Pancreas (tissue), 10 donors: ENCODE results near the gene CDH11. TPM values are rescaled to one million over a fixed set of nuclear protein-coding genes. Genes with fewer than 3 reads are reported as not detected.

Experiments used
- ATAC-seq, 4 donors: fragments of 200-7000 bp; cut with Tn5 transposase; one replicate each; pipeline versions ENCODE4 v1.8.0 to v1.9.1; 2020; ENCODE audit warnings: mild to moderate bottlenecking in 4 of 4, moderate library complexity in 4 of 4
- DNase-seq, 6 donors: peaks; one replicate each; pipeline ENCODE4 v3.0.0-alpha.2; 2020
- FAIRE-seq: peaks from 2 replicates; lab custom pipeline; 2012; peaks lifted over from hg19 to GRCh38; lab: Jason Lieb, UNC
- H3K27ac ChIP-seq, 4 donors: fragments of 200-600 bp; sonication (generic); 1 replicate in 3 of 4; 2 replicates in 1 of 4; pipeline versions ENCODE4 v1.5.0 to v1.8.0; 2020
- H3K27me3 ChIP-seq, 4 donors: fragments of 200-600 bp; one replicate each; pipeline ENCODE4 v1.8.0; 2021
- H3K36me3 ChIP-seq, 3 donors: fragments of 200-600 bp; sonication (generic) in 1 of 3; one replicate each; pipeline versions ENCODE4 v1.5.0 to v1.8.0; 2020 to 2021
- H3K4me1 ChIP-seq, 3 donors: fragments of 200-600 bp; one replicate each; pipeline ENCODE4 v1.8.0; 2021
- H3K4me3 ChIP-seq, 4 donors: fragments of 200-600 bp; sonication (generic) in 2 of 4; one replicate each; pipeline versions ENCODE4 v1.5.0 to v1.8.0; 2020 to 2021
- H3K9me3 ChIP-seq, 4 donors: fragments of 200-600 bp; one replicate each; pipeline ENCODE4 v1.8.0; 2021
- CTCF ChIP-seq, 4 donors: fragments of 200-600 bp; sonication (generic) in 3 of 4; IDR thresholded peaks; one replicate each; pipeline versions ENCODE4 v1.5.0 to v1.8.0; 2021; ENCODE audit warnings: antibody characterized with exemption in 4 of 4
- WGBS, 2 donors: extraction: QIAGEN DNeasy Blood & Tissue Kit; methylation state at CpG; one replicate each; pipeline ENCODE4 v1.1.7; 2013; 5-methylcytosine and 5-hydroxymethylcytosine counted together
- intact Hi-C, 3 donors: fragments of 100-400 bp; cut with DNase I; formaldehyde crosslinking; loops; one replicate each; pipeline versions ENCODE4 v1.11.1 to v1.14.2; 2022
- polyA plus RNA-seq, 2 donors: library from polyadenylated mRNA; stranded (reverse); fragments of 200-250 nt; gene quantifications; one replicate each; pipeline ENCODE4 v1.2.3, GENCODE V29; 2013
- total RNA-seq, 6 donors: library from RNA; stranded (reverse); fragmentation: NEBNext Ultra II Directional in 4 of 6; extraction: Animal tissue kit (Norgen Biotek cat#: 25700) in 4 of 6; gene quantifications; one replicate each; pipeline versions ENCODE4 v1.2.1 to v1.2.4, GENCODE V29; 2021 to 2023
- donor health status: healthy with polysubstance abuse.
- donor health status: DM: no; HTN: no; CAD: no; lungs with moderate emphysema.
- donor health status: DM: no; HTN: no; CAD: no.
- donor health status: control.
- donor health status: control.
- donor health status: Bipolar disorder and iron deficiency.
- donor health status: DM: yes; HTN: yes; CAD: no.
- donor health status: DM: no; HTN: no; CAD: no.
- donor health status: DM: no; HTN: no; CAD: no.
- donor health status: DM: yes; HTN: yes; CAD: no.

Gene CDH11
- total and polyA plus RNA-seq, 8 donors: 0.38 to 49.6 (median 1.8) TPM

GRCh38 chr16:65044873-65045272, 77.0 kb downstream of the CDH11 start:
- Histone ChIP-seq H3K27ac (no peak overlapping the region), H3K4me1 (no peaks in the 10 kb centered on the region), H3K27me3 (no peaks in the 10 kb centered on the region), H3K9me3 (no peaks in the 10 kb centered on the region), H3K36me3 (no peaks in the 10 kb centered on the region), H3K4me3 (no peak overlapping the region)
- 50 to 60% methylated on average over 5 of the region's 5 CpGs for WGBS, 2 donors
- DNase-seq (no peak), ATAC-seq (no peak), FAIRE-seq (no peak)
- intact Hi-C loops: no loop called here
- TF ChIP-seq CTCF (IDR thresholded peaks at IDR 0.05): no peak

GRCh38 chr16:65044026-65044425, 77.8 kb downstream of the CDH11 start:
- no peak overlapping the region for H3K27ac ChIP-seq
- H3K9me3 ChIP-seq: no peaks in the 10 kb centered on the region
- no peak overlapping the region for H3K4me3 ChIP-seq
- no peak for TF ChIP-seq CTCF (IDR thresholded peaks at IDR 0.05)
- FAIRE-seq (no peak), ATAC-seq (no peak), DNase-seq (no peak)
- H3K4me1 ChIP-seq: no peaks in the 10 kb centered on the region
- intact Hi-C loops: no loop called here
- 72 to 84% methylated on average over 2 of the region's 2 CpGs for WGBS, 2 donors
- H3K36me3 ChIP-seq: no peaks in the 10 kb centered on the region
- H3K27me3 ChIP-seq: no peaks in the 10 kb centered on the region

GRCh38 chr16:65042438-65043365, 79.2 kb downstream of the CDH11 start:
- no peak overlapping the region for H3K27ac ChIP-seq
- no peaks in the 10 kb centered on the region for H3K36me3 ChIP-seq
- H3K9me3 ChIP-seq: no peaks in the 10 kb centered on the region
- TF ChIP-seq CTCF (IDR thresholded peaks at IDR 0.05): no peak
- FAIRE-seq: no peak
- WGBS, 2 donors: 56 to 65% methylated on average over 4 of the region's 4 CpGs
- no peak for DNase-seq
- no peaks in the 10 kb centered on the region for H3K27me3 ChIP-seq
- H3K4me1 ChIP-seq: no peaks in the 10 kb centered on the region
- ATAC-seq: no peak
- H3K4me3 ChIP-seq: no peak overlapping the region
- intact Hi-C loops: no loop called here

GRCh38 chr16:65041667-65042066, 80.2 kb downstream of the CDH11 start:
- no peaks in the 10 kb centered on the region for H3K9me3 ChIP-seq
- no peaks in the 10 kb centered on the region for H3K27me3 ChIP-seq
- H3K36me3 ChIP-seq: no peaks in the 10 kb centered on the region
- no peak overlapping the region for H3K4me3 ChIP-seq
- TF ChIP-seq CTCF (IDR thresholded peaks at IDR 0.05): no peak
- WGBS, 2 donors: 85 to 88% methylated on average over 5 of the region's 5 CpGs
- FAIRE-seq (no peak), ATAC-seq (no peak), DNase-seq (no peak)
- H3K27ac ChIP-seq: no peak overlapping the region
- H3K4me1 ChIP-seq: no peaks in the 10 kb centered on the region
- intact Hi-C loops: no loop called here

GRCh38 chr16:65038100-65038499, 83.8 kb downstream of the CDH11 start:
- no peaks in the 10 kb centered on the region for H3K4me1 ChIP-seq
- 13 to 16% methylated on average over 9 of the region's 9 CpGs for WGBS, 2 donors
- ATAC-seq: no peak
- H3K27me3 ChIP-seq: no peaks in the 10 kb centered on the region
- H3K4me3 ChIP-seq: no peak overlapping the region
- FAIRE-seq: no peak
- H3K9me3 ChIP-seq: no peaks in the 10 kb centered on the region
- no peak for DNase-seq
- no peak for TF ChIP-seq CTCF (IDR thresholded peaks at IDR 0.05)
- H3K36me3 ChIP-seq: no peaks in the 10 kb centered on the region
- no peak overlapping the region for H3K27ac ChIP-seq
- intact Hi-C loops: no loop called here
